Hepatocyte (in vitro differentiated cells): Measurements from ENCODE around the gene MTAP. TPM values are rescaled to one million over a fixed set of nuclear protein-coding genes. Genes with fewer than 3 reads are reported as not detected.

Source experiments
- DNase-seq: peaks from one replicate; pipeline ENCODE4 v3.0.0-alpha.2; 2016; ENCODE audit warnings: low spot score
- H2AFZ ChIP-seq: fragments of 200-600 bp; sonication (generic); 2 replicates; pipeline ENCODE4 v1.6.0; 2016; ENCODE audit warnings: antibody characterized with exemption, mild to moderate bottlenecking
- H3K27ac ChIP-seq: fragments of 200-600 bp; sonication (generic); 2 replicates; pipeline ENCODE4 v1.5.1; 2016; ENCODE audit warnings: mild to moderate bottlenecking
- H3K27me3 ChIP-seq: fragments of 200-600 bp; sonication (generic); 2 replicates; pipeline ENCODE4 v1.6.1; 2016
- H3K36me3 ChIP-seq: fragments of 200-600 bp; sonication (generic); replicated peaks from 2 replicates; pipeline ENCODE4 v1.5.1; 2016; ENCODE audit warnings: low read depth; ENCODE audit not compliant: insufficient read depth
- H3K4me1 ChIP-seq: fragments of 200-600 bp; sonication (generic); 2 replicates; pipeline ENCODE4 v1.5.1; 2016; ENCODE audit warnings: mild to moderate bottlenecking, moderate library complexity; ENCODE audit not compliant: insufficient read depth
- H3K4me2 ChIP-seq: fragments of 200-600 bp; sonication (generic); 2 replicates; pipeline ENCODE4 v1.6.0; 2016
- H3K4me3 ChIP-seq: fragments of 200-600 bp; sonication (generic); 2 replicates; pipeline ENCODE4 v1.5.1; 2016; ENCODE audit warnings: mild to moderate bottlenecking
- H3K79me2 ChIP-seq: fragments of 200-600 bp; sonication (generic); 2 replicates; pipeline ENCODE4 v1.6.0; 2017; ENCODE audit warnings: mild to moderate bottlenecking
- H3K9me2 ChIP-seq: fragments of 200-600 bp; sonication (generic); replicated peaks from 2 replicates; pipeline ENCODE4 v1.6.0; 2017; ENCODE audit warnings: mild to moderate bottlenecking; ENCODE audit not compliant: insufficient read depth
- H3K9me3 ChIP-seq: fragments of 200-600 bp; sonication (generic); 2 replicates; pipeline ENCODE4 v1.5.1; 2016; ENCODE audit warnings: low read depth, mild to moderate bottlenecking
- H4K20me1 ChIP-seq: fragments of 200-600 bp; sonication (generic); 2 replicates; pipeline ENCODE4 v1.6.0; 2016; ENCODE audit warnings: mild to moderate bottlenecking; ENCODE audit not compliant: insufficient read depth, poor library complexity, severe bottlenecking
- EZH2 ChIP-seq: fragments of 200-600 bp; sonication (generic); IDR thresholded peaks from 2 replicates; pipeline ENCODE4 v1.6.1; 2016; ENCODE audit warnings: antibody characterized with exemption, mild to moderate bottlenecking, borderline replicate concordance
- EZH2phosphoT487 ChIP-seq: fragments of 200-600 bp; sonication (generic); IDR thresholded peaks from one replicate; pipeline ENCODE4 v1.6.1; 2018; ENCODE audit warnings: antibody characterized with exemption, mild to moderate bottlenecking, low read depth, moderate library complexity; ENCODE audit not compliant: unreplicated experiment, severe bottlenecking
- WGBS: methylation state at CpG from one replicate; pipeline ENCODE4 v1.1.6; 2016; ENCODE audit warnings: low lambda C conversion rate; ENCODE audit errors: missing lambda C conversion rate; 5-methylcytosine and 5-hydroxymethylcytosine counted together
- polyA plus RNA-seq: library from polyadenylated mRNA; unstranded; fragments of >200 nt; fragmentation: Nextera tagmentation; extraction: Ambion mirVana; gene quantifications from 2 replicates; pipeline ENCODE4 v1.2.1, GENCODE V29; 2016
- total RNA-seq: library from RNA; depleted of rRNA; stranded (reverse); fragments of >200 nt; gene quantifications from 2 replicates; pipeline ENCODE4 v1.2.3, GENCODE V29; 2014
- TF ChIP-seq, protein P1 (sequence below): fragments of 200-600 bp; sonication (generic); IDR thresholded peaks from 2 replicates; pipeline ENCODE4 v1.5.1; 2016; ENCODE audit warnings: antibody characterized with exemption, mild to moderate bottlenecking; ENCODE audit not compliant: poor library complexity

MTAP gene
- total and polyA plus RNA-seq, 2 experiments from 2014 or later, result 21.2 to 38.8 TPM

DNA sequence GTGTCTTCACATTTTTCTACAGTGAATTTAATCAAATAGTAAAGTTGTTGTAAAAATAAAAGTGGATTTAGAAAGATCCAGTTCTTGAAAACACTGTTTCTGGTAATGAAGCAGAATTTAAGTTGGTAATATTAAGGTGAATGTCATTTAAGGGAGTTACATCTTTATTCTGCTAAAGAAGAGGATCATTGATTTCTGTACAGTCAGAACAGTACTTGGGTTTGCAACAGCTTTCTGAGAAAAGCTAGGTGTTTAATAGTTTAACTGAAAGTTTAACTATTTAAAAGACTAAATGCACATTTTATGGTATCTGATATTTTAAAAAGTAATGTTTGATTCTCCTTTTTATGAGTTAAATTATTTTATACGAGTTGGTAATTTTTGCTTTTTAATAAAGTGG, 60.4 kb downstream of the MTAP start:
- no peak for DNase-seq
- H3K4me1 ChIP-seq, result no peaks in the 10 kb centered on the region
- no peaks in the 10 kb centered on the region for H3K27me3 ChIP-seq
- H3K27ac ChIP-seq, result no peak overlapping the region
- H2AFZ ChIP-seq, result no peak overlapping the region
- H3K9me3 ChIP-seq, result no peaks in the 10 kb centered on the region
- H4K20me1 ChIP-seq, result no peaks in the 10 kb centered on the region
- WGBS, result 96% methylated on average over 1 of the region's 1 CpG
- H3K79me2 ChIP-seq, result no peaks in the 10 kb centered on the region
- no peaks in the 10 kb centered on the region for H3K9me2 ChIP-seq
- H3K36me3 ChIP-seq, result no peaks in the 10 kb centered on the region
- H3K4me3 ChIP-seq, result no peak overlapping the region
- no peak overlapping the region for H3K4me2 ChIP-seq
- no peak for TF ChIP-seq EZH2
- no peak for TF ChIP-seq EZH2phosphoT487
- TF ChIP-seq, protein P1, sequence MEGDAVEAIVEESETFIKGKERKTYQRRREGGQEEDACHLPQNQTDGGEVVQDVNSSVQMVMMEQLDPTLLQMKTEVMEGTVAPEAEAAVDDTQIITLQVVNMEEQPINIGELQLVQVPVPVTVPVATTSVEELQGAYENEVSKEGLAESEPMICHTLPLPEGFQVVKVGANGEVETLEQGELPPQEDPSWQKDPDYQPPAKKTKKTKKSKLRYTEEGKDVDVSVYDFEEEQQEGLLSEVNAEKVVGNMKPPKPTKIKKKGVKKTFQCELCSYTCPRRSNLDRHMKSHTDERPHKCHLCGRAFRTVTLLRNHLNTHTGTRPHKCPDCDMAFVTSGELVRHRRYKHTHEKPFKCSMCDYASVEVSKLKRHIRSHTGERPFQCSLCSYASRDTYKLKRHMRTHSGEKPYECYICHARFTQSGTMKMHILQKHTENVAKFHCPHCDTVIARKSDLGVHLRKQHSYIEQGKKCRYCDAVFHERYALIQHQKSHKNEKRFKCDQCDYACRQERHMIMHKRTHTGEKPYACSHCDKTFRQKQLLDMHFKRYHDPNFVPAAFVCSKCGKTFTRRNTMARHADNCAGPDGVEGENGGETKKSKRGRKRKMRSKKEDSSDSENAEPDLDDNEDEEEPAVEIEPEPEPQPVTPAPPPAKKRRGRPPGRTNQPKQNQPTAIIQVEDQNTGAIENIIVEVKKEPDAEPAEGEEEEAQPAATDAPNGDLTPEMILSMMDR, result no peak

DNA sequence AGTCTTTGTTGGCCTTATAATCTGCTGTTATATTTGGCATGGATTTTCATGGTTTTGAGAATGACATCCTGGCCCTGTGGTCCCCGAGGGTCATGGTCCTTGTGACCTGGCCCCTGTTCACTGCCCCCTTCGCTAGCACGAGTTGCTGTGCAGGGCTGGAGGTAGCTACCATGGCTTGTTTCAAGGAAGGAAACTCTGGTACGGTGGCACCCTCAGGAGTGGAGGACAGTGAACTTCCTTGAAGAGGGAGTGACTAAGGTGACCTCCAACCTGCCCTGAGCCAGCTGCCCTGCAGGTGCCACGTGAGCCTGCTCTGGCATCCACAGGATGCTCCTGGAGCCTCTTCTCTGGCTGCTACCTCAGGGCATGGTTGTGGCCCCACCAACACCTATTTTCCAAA, 62.1 kb downstream of the MTAP start:
- Histone ChIP-seq H3K9me3 (no peaks in the 10 kb centered on the region), H2AFZ (no peak overlapping the region), H3K9me2 (no peaks in the 10 kb centered on the region), H4K20me1 (no peaks in the 10 kb centered on the region), H3K27ac (no peak overlapping the region), H3K79me2 (no peaks in the 10 kb centered on the region), H3K4me1 (no peaks in the 10 kb centered on the region), H3K4me3 (no peak overlapping the region), H3K4me2 (no peak overlapping the region), H3K36me3 (no peaks in the 10 kb centered on the region), H3K27me3 (no peaks in the 10 kb centered on the region)
- WGBS, result 98% methylated on average over 5 of the region's 5 CpGs
- no peak for TF ChIP-seq EZH2
- TF ChIP-seq, protein P1, result no peak
- TF ChIP-seq EZH2phosphoT487, result no peak
- DNase-seq, result no peak

DNA sequence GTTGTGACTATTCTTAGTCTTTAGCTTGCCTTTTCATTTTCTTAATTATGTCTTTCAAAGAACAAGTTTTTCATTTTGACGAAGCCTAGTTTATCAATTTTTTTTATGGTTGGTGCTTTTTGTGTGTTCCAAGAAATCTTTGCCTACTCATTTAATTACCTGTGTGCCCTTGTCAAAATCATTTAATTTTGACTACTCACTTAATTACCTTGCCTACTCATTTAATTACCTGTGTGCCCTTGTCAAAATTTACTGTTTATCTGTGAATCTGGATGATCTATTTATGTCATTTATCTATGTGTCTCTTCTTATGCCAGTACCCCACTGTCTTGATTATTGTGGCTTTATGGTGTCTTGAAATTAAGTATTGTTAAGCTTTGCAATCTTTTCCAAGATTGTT, 63.9 kb downstream of the MTAP start:
- no peaks in the 10 kb centered on the region for H3K36me3 ChIP-seq
- TF ChIP-seq, protein P1, result no peak
- no peak for TF ChIP-seq EZH2phosphoT487
- TF ChIP-seq EZH2, result no peak
- no peak overlapping the region for H3K4me2 ChIP-seq

More for the DNA sequence above, 63.9 kb downstream of the MTAP start:
- no peak for DNase-seq
- H3K4me3 ChIP-seq, result no peak overlapping the region
- no peaks in the 10 kb centered on the region for H3K9me3 ChIP-seq
- H3K4me1 ChIP-seq, result no peaks in the 10 kb centered on the region
- WGBS, result 97% methylated on average over 1 of the region's 1 CpG
- H3K79me2 ChIP-seq, result no peaks in the 10 kb centered on the region
- H3K27me3 ChIP-seq, result no peaks in the 10 kb centered on the region
- H3K27ac ChIP-seq, result no peak overlapping the region
- H3K9me2 ChIP-seq, result no peaks in the 10 kb centered on the region
- no peaks in the 10 kb centered on the region for H4K20me1 ChIP-seq
- H2AFZ ChIP-seq, result no peak overlapping the region
